ENCODE data around the gene WNT11.

Gene WNT11

GRCh38 chr11:76159983-76160661 is 46.2 kb downstream of the WNT11 start:
- FAIRE-seq = no peak
- no peak for DNase-seq (ENCODE audit: extremely low spot score, insufficient read length, low read depth)

DNA sequence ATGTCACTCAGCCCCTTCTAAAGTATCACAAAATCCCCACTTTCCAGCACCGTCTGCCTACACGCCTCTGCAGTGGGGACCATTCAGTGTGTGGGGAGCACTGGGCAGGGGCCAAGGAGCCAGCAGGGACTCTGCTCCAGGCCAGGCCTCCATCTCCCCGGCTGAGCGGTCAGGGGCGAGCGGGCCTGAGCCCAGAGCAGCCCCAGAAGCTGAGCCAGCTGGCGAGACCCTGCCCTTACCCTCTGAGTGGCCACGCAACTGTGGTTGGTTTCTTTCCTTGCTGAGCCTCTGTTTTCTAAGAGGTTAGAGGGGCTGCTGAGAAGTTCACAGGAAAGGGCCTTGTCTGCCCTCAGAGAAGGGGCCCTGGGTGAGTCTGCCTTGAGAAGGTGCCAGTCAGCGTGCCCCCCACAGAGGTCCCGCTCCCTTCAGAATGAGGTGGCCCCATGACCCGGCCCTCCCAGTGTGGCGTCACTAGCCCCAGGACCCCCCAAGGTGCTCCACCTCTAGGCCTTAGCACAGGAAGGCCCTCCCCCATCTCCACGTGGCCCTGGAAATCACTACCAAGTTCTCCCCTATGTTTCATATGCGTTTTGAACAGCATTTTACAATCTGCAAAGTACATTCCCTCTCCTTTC is 46.9 kb downstream of the WNT11 start:
- FAIRE-seq = no peak
- no peak for DNase-seq (ENCODE audit: extremely low spot score, insufficient read length, low read depth)

DNA sequence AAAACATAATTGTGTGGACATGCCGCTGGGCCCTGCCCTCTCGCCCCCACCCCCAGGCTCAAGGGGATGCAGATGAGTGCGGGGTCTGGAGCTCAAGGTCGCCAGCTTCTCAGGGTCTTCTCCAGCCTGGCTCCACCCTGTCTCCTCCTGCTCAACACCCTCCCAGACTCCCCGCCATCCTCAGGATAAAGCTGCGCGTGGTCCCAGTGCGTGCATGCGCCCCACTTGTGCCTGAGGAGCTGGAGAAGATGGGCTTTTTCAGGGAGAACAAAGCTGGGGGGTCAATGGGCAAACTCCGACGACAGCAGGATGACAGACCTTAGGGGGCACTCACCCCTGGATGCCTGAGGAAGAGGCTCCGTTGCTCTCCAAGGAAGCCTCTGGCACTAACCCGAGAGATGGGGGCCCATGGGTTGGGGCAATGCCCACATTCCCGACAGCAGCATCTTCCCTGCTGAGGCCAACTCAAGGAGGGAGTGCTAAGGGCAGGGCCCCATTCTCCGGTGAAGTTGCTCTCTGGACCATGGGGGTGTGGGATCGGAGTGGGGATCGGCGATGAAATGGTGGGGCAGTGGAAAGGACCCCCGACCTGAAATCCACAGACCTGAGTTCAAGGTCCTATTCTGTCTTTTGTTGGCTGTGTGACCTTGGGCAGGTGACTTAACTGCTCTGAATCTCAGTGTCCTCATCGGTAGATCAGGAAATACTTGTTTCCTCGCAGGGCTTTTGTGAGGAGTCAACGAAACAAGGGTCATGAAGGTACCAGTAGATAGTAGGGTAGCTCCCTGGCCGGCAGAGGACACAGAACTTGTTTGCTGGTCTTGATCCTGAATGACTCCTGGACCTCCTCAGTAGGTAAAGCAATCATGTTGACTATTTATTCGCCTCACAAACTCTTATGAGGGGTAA is 47.7 kb downstream of the WNT11 start:
- no peak for FAIRE-seq
- no peak for DNase-seq (ENCODE audit: extremely low spot score, insufficient read length, low read depth)

DNA sequence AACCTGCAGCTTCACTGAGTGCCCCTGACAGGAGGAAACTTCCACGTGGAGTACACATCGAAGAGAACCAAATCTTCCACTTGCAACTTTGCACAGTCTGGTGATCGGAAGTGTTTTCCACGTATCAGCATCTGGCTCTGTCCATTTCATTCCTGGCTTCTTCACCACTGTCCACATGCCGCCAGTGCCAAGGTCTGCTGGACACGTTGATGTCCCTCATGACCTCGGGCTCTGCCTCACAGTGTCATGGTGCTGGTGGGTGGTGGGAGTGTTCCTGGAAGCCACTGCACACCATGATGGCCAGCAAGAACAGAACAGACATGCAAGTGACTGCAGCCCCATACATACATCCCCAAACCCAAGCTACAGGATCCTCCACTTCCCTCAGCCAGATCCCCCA is 48.4 kb downstream of the WNT11 start:
- no peak for FAIRE-seq
- no peak for DNase-seq (ENCODE audit: extremely low spot score, insufficient read length, low read depth)

DNA sequence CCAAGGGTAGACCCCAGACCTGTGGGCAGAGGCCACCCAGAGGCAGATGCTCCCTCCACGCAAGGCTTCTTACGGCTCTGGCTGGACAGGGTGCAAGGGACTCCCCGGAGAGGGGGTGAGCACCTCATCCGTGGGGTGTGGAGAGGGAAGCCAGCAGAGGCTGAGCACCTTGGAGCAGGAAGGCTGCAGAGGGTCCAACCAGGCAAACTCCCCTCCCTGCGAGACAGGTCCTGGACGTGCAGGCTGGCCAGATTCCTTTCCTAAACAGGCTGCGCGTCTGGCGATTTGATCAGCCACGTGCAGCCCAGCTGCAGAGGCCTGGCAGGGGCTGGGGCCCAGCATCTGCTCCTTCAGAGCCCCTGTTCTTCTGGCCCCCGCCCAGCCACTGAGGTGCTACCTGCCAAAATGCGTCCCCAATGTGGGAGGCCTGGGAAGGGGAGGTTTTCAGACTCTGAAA is 49.3 kb downstream of the WNT11 start:
- FAIRE-seq (no peak), DNase-seq (ENCODE audit: extremely low spot score, insufficient read length, low read depth) (no peak)

DNA sequence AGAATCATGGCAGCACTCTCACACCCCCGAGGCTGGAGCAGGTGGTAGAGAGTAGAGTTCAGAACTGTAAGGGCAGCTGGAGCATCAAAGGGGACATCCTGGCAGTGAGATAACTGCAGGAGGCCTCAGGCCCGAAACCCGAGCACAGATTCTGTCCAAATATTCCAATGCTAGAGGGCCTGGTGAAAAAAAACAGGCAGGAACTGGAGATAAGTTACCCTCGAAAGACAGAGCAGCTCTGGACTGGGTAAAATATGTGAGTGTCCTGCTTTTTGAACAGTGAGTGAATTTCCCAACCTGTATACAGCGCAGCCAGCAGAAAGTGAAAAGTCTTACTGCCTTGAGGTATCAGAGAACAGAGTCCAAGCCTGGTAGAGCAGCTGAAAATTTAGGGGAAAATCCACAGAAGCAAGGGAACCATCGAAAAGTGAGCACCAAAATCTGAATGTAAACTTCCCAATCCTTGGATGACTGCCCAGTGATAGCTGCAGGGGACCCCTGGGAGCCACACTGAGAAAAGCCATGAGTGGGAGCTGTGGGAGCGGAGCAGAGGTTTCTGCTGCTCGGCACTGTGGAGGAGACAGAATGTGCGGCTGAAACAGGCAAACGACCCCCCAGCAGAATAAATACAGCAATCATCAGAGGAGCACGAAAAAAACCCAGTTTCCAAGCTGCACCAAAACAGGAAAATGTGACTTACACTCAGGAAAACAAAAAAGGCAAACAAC is 50.6 kb downstream of the WNT11 start:
- FAIRE-seq = no peak

DNA sequence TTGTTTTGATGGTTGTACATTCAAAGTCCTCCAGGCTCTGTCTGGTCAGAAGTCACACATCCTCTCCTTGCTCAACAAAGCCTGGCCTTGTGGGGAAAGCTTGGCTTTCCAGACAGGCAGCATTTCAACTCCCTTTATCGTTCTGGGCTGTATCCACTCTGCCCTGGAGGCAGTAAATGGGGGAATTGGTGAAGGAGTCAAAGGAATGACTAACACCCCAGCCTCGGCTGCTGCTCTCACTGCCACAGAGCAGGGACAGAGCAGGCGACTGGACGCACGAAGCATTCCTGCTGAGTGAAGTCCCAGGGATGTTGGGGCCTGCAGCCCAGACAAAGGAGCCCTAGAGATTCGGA is 52.8 kb downstream of the WNT11 start:
- no peak for FAIRE-seq

More for the DNA sequence above, 50.6 kb downstream of the WNT11 start:
- no peak for DNase-seq (ENCODE audit: extremely low spot score, insufficient read length, low read depth)

DNA sequence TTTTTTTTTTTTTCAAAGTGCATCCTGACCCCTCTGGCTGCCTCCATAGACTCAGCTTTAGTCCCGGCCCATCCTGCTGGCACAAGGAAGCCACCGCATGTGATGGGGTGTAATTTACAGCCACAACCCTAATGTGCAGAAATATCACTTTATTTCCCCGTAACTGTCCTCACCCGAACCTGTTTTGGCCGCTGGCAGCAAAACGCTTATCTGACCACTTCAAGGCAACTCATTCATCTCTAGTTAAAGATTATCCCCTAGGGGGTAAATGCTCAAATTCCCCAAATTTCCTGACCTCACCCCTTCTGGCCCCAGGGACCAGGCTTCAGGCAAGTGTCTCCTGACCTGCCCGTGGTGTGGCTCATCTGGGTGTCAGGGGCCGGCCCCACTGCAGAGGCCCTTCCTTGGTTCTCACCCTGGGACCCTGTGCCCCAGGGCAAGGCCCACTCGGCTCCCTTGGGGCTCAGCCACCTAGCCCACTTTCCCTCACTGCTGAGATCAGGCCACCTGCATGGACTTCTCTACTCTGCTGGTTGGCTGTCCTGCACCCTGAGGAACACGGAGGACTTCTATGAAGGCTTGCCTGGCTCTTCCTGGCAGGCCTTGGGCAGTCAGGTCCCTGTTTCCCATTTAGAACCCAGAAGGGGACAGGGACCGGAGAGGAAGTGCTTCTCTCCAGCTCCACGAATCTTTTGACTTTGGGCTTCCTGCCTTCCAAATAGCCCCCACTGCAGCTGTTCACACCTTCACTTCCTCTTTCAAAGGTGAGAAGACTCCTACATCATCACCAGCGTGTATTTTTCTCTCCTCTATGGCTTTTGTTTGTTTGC is 53.3 kb downstream of the WNT11 start:
- DNase-seq (ENCODE audit: extremely low spot score, insufficient read length, low read depth) (no peak), FAIRE-seq (peak; percentile 81)

More for the DNA sequence above, 52.8 kb downstream of the WNT11 start:
- no peak for DNase-seq (ENCODE audit: extremely low spot score, insufficient read length, low read depth)

DNA sequence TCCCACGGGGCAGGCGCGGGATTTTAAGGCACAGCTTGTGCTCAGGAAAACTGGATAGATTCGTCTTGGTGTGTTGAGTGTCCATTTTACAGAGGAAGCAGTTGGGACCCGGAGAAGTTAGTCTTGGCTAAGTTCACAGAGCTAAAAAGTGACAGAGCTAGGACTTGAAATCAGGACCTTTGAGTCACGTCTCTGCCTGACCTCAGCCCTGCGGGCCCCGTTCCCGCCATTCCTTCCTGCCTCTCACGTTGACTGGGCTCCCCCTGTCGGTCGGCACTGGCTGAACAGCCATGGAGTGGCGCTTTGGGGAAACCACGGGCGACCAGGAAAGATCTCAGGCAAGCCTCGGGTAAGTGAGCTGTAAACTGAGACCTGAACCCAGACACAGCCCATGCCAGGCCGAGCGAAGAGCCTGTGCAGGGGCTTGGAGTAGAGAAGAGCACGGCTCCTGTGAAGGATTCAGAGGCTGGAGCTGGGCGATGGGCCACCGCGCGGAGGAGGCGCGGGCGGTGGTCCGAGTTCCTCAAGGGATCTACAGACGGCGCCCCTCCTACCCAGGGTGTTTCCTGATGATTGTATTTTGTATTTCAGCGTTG is 54.1 kb downstream of the WNT11 start:
- peak; percentile 91 for FAIRE-seq
- DNase-seq (ENCODE audit: extremely low spot score, insufficient read length, low read depth) = peak; percentile 87

GRCh38 chr11:76151556-76152085 is 54.7 kb downstream of the WNT11 start:
- DNase-seq (ENCODE audit: extremely low spot score, insufficient read length, low read depth) (no peak), FAIRE-seq (no peak)

- FAIRE-seq (no peak), DNase-seq (ENCODE audit: extremely low spot score, insufficient read length, low read depth) (no peak)
Observed at GRCh38 chr11:76150141-76150540, 56.2 kb downstream of the WNT11 start.

DNA sequence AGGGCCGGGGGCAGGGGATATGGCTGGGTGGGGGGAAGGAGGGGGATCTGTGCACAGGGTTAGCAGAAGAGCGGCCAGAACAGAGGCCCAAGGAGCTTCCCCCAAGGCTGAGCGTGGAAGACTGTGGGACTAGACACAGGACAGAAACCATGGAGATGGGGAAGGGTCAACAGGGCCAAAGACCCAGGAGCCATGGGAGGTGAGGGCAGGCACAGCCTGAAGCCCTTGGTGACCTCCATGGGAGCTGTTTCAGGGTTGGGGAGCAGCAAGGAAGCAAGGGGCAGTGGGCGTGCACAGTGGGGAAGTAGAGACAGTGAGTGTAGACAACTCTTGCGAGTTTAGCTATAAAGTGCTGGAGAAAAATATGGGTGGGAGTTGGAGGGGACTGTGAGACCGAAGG is 56.6 kb downstream of the WNT11 start:
- DNase-seq (ENCODE audit: extremely low spot score, insufficient read length, low read depth) (no peak), FAIRE-seq (no peak)

GRCh38 chr11:76148941-76149613 is 57.2 kb downstream of the WNT11 start:
- no peak for FAIRE-seq
- DNase-seq (ENCODE audit: extremely low spot score, insufficient read length, low read depth) = no peak

- no peak for FAIRE-seq
- no peak for DNase-seq (ENCODE audit: extremely low spot score, insufficient read length, low read depth)
Observed at GRCh38 chr11:76148231-76148630, 58.1 kb downstream of the WNT11 start.

DNA sequence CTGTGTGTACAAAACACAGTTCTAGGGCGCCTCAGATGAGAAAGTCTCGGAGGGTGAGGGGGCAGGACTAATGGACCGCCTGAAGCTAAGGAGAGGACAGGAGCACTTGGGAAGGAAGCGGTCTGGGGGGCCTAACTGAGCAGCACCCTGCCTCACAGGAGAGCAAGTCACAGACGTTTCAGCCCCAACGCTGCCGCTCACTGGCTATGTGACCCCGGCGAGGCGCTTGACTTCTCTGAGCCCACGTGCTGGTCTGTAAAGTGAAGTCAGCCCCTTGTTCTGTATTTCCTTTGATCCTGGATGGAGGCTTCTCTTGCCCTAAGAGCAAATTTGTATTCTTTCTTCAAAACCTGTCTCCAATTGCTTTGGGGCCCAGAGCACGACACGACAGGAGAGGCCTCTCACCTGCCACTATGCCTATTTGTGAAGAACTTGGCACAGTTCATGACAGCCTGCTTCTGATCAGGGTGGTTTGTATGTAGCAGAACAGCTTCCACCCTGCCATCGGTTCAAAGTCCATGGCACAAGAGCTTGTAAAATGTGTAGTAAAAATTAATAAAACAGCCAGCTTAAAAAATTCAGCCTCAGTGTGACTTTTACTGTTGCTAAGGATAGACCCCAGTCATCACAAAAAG is 59.1 kb downstream of the WNT11 start:
- DNase-seq (ENCODE audit: extremely low spot score, insufficient read length, low read depth) = no peak
- no peak for FAIRE-seq

DNA sequence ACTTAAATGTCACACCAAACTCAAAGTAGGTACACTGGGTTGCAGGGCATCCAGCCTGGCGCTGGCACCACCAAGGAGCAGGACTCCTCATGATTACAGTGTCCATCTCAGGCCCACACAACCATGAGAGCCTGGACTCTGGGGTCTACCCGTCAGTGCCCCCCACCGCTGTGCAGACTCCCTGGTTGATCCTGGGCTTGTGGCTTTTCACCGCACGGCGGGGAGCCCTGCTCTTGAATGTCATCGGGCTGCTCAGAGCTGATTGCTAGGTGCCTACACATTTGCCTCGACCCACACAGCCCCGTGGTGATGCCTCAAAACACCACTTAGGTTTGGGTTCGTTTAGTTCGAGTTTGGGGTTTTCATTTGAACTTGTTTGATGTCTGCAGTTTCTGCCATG is 63.0 kb downstream of the WNT11 start:
- no peak for FAIRE-seq
- no peak for DNase-seq (ENCODE audit: extremely low spot score, insufficient read length, low read depth)

DNA sequence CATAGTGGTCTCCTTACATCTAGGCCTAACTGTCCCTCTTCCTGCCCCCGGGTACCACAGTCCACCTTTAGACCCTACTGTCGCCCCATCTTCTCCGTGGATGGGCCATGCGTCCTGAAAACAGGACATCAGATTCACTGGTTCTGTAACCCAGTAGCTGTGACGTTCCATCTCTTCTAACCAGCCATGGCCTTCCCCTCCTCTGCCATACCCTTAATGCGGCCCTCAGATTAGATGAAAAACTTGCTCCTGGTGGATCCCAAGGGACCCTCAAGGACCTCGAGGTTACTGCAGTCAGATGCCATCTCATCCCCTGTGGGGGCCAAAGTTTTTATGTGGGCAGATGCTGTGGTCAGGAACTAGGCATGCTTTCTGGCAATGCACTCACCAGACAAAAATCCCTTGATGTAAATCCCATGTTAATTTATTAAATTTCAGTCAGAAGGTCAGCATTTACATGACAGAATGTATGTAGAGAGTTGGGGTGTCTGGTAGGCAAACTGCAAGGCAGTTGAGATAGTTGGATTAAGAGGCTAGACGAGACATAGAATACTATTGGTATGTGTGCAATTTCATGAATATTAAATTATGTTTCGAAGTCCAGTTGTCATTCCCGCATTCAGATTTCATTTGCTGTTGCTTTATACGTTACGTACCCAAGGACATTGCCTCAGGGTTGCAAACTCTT is 64.3 kb downstream of the WNT11 start:
- DNase-seq (ENCODE audit: extremely low spot score, insufficient read length, low read depth) = no peak
- no peak for FAIRE-seq

Measured in GM18507 (cell line).